IPS-15b (cell line): ENCODE measurements around the gene INS.
"Not testable (repeated sequence)": the region's sequence is repeated elsewhere in the genome, so short reads cannot be mapped to it uniquely, and the experiment has no call there.

Experiments
- H3K27me3 ChIP-seq: one replicate; pipeline ENCODE4 v1.6.1; 2013; ENCODE audit warnings: low read length; ENCODE audit not compliant: control insufficient read depth, insufficient read depth
- H3K36me3 ChIP-seq: one replicate; pipeline ENCODE4 v1.6.1; 2013; ENCODE audit warnings: low read length; ENCODE audit not compliant: control insufficient read depth, insufficient read depth
- H3K4me1 ChIP-seq: one replicate; pipeline ENCODE4 v1.6.1; 2013; ENCODE audit warnings: mild to moderate bottlenecking, low read length; ENCODE audit not compliant: control insufficient read depth, insufficient read depth
- H3K4me3 ChIP-seq: one replicate; pipeline ENCODE4 v1.5.1; 2013; ENCODE audit warnings: low read depth, low read length
- H3K9ac ChIP-seq: one replicate; pipeline ENCODE4 v1.6.1; 2013; ENCODE audit warnings: low read depth, mild to moderate bottlenecking, low read length
- H3K9me3 ChIP-seq: one replicate; pipeline ENCODE4 v1.6.1; 2013; ENCODE audit warnings: mild to moderate bottlenecking, low read length; ENCODE audit not compliant: control insufficient read depth, insufficient read depth

INS gene

DNA sequence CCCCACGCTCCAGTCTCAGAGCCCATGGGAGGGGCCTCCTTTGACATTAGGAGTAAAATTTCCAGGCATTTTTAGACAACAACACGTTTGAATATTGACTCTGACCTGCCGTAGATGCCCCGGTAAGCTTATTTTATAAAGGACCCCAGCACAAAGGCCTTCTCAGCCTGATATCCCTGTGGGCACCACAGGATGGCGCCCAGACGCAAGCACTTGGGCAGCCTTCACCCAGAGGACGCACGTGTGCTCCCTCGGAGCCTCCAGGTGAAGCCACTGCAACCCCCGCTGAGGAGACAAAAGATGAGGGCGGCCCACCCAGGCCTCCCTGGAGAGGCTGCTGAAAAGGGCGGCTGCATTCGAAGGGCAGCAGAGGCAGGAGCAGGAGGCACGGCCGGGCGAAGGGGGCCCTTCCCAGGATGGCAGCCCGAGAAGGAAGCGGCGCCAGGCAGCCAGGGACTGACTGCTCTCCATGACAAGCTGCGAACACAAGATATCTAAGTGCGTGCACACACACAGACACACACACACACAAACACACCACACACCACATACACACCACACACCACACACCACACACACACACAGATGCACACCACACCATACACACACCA is 25.8 kb upstream of the INS start:
- no peaks in the 10 kb centered on the region for H3K27me3 ChIP-seq
- H3K4me3 ChIP-seq, result no peak overlapping the region
- no peaks in the 10 kb centered on the region for H3K9me3 ChIP-seq
- H3K36me3 ChIP-seq, result no peaks in the 10 kb centered on the region
- H3K9ac ChIP-seq, result no peak overlapping the region
- no peaks in the 10 kb centered on the region for H3K4me1 ChIP-seq

DNA sequence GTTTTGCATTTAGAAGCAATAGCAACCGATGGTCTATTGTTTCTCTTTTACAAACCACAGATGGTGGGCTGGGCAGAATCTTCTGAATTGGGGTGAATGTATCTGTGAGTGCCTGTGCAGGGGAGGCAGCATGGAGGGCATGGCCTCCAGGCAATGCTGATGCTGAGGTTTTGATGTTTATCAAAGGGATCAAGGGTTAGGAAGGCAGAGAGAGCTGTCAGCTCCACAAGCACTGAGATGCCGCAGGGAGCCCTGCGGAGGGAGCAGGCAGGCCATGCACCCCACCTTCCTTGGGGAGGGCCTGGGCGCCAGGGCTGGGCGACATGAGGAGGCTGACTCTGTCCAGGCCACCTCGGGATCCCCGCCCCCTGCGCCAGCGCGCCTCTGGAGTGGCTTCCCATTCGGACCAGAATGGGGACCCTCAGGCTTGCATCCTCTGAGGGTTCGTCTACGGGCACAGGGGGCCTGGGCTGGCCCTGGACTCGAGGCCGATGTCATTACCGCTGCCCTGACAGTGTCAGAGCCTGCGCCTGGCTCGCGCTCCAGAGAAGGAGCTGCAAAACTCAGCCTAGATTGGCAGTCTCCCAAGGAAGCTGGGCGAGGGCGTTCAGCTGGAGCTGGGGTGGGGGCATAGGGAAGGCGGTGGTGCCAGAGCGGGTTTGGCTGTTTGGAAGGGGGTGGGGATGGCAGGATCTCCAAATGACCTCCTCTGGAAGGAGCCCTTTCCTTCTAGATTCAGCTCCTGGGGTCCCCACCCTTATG is 24.5 kb upstream of the INS start:
- Histone ChIP-seq H3K4me1 (no peaks in the 10 kb centered on the region), H3K9ac (no peak overlapping the region), H3K27me3 (no peaks in the 10 kb centered on the region), H3K36me3 (no peaks in the 10 kb centered on the region), H3K4me3 (no peak overlapping the region), H3K9me3 (no peaks in the 10 kb centered on the region)

DNA sequence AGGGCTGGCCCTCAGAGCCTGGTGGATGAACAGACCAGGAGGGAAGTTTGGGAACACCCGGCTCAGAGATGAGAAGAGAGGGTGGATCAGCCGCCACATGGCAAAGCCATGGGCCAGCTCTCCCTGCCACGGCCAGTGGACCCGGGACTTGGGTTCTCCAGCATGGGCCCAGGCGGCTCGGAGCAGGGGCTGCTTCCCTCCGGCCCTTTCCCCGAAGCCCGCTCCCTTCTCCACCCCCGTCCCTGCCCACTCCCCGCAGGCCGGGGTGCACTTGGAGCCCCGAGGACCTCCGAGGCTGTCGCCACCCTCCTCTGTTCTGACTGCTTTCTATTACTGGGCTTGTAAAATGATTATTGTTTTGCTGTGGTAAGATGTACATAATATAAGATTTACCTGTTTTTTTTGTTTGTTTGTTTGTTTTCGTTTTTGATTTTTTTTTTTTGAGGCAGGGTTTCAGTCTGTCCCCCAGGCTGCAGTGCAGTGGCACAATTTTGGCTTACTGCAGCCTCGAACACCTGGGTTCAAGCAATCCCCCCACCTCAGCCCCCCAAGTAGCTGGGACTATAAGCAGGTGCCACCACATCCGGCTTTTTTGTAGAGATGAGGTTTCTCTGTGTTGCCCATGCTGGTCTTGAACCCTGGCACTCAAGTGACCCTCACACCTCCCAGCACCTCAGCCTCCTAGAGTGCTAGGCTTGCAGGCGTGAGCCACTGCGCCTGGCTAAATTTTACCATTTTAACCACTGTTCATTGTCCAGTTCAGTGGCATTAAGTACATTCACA is 21.9 kb upstream of the INS start:
- no peaks in the 10 kb centered on the region for H3K27me3 ChIP-seq
- H3K36me3 ChIP-seq, result no peaks in the 10 kb centered on the region
- no peaks in the 10 kb centered on the region for H3K4me1 ChIP-seq

DNA sequence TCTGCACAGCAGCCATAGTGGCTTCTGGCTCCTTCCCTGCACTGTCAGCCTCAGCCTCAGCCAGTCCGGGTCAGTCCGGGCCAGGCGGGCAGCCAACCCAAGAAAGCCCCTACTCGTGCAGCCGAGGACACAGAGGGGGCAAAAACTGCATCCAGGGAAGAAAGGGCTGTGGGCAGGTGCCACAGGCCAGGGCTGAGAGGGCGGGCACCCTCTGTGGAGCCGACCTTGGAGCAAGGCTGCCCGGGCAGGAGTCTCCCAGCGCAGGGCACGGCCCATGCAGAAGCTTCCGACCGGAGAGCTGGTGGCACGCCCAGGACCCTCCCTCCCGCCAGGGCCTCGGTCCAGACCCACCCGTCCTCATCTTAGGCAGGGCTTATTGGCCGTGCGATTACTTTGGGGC is 21.1 kb upstream of the INS start:
- Histone ChIP-seq H3K4me3 (no peak overlapping the region), H3K9ac (no peak overlapping the region), H3K9me3 (no peaks in the 10 kb centered on the region), H3K27me3 (no peaks in the 10 kb centered on the region), H3K4me1 (no peaks in the 10 kb centered on the region), H3K36me3 (no peaks in the 10 kb centered on the region)

More for the DNA sequence above, 21.9 kb upstream of the INS start:
- H3K4me3 ChIP-seq, result no peak overlapping the region
- H3K9ac ChIP-seq, result no peak overlapping the region
- H3K9me3 ChIP-seq, result no peaks in the 10 kb centered on the region

DNA sequence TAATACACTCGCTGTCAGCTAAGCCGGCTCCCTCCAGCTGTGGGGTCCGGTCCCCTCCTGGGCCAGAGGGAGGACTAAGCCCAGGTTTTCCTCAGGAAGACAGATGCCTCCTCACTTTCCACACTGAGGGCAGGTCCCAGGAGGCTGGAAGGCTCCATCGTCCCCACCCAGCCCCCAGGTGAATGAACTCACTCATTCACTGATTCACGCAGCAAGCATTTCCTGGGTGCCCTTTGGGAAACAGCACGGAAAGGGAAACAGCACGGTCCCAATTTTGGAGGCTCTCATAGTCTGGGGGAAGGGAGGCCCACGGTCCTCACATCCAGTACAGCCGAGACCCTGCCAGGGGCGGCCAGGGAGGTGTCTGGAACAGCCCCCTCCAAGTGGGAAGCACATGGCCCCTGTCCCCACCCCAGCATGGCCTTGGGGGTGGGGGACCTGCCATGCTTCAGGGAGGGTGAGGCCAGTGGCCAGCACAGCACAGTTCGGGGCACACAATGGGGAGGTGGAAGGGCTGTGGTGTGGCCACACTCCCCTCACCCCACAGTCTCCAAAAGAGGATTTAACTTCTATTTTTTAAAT is 19.9 kb upstream of the INS start:
- H3K9ac ChIP-seq, result no peak overlapping the region
- no peaks in the 10 kb centered on the region for H3K27me3 ChIP-seq
- H3K9me3 ChIP-seq, result no peaks in the 10 kb centered on the region
- no peaks in the 10 kb centered on the region for H3K36me3 ChIP-seq
- no peak overlapping the region for H3K4me3 ChIP-seq
- H3K4me1 ChIP-seq, result no peaks in the 10 kb centered on the region

DNA sequence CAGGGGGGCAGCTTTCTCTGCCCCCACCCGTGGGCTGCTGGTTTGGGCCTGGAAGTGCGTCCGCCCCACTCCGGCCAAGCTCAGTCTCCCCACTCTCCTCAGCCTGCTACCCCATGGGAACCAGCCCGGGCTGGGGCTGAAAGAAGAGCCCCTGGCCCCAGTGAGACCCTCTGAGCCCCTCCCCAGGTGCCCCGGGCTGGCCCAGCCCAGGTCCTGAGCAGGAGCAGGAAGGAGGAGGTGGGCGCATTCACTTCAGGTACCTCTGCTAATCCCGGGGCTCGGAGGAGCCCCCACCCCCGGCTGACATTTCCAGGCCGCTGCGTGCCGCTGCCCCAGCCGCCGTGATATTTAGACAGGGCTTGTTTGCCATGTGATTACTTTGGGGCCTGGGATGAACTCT is 19.3 kb upstream of the INS start:
- no peak overlapping the region for H3K4me3 ChIP-seq
- no peak overlapping the region for H3K9ac ChIP-seq
- no peaks in the 10 kb centered on the region for H3K4me1 ChIP-seq
- no peaks in the 10 kb centered on the region for H3K27me3 ChIP-seq
- H3K9me3 ChIP-seq, result no peaks in the 10 kb centered on the region
- no peaks in the 10 kb centered on the region for H3K36me3 ChIP-seq

DNA sequence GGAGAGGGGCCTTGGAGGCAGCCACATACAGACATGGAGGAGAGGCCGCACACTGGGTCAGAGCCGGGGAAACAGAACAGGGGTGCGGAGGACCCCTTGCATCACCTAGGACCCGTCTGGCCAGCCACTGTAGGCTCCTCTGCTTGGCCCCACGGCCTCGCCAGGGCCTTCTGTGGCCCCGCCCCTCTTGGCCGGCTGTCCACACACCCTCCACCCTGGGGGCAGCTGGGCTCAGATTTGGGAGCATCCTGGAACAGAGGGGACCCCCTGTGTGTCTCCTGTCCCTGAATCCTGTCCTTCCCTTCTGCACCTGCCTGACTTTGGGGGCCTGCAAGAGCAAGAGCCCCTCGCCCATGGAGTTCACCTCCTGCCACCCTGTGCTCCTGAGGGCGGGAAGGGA is 18.5 kb upstream of the INS start:
- Histone ChIP-seq H3K9me3 (no peaks in the 10 kb centered on the region), H3K27me3 (no peaks in the 10 kb centered on the region), H3K36me3 (no peaks in the 10 kb centered on the region), H3K4me3 (no peak overlapping the region), H3K9ac (no peak overlapping the region), H3K4me1 (no peaks in the 10 kb centered on the region)

DNA sequence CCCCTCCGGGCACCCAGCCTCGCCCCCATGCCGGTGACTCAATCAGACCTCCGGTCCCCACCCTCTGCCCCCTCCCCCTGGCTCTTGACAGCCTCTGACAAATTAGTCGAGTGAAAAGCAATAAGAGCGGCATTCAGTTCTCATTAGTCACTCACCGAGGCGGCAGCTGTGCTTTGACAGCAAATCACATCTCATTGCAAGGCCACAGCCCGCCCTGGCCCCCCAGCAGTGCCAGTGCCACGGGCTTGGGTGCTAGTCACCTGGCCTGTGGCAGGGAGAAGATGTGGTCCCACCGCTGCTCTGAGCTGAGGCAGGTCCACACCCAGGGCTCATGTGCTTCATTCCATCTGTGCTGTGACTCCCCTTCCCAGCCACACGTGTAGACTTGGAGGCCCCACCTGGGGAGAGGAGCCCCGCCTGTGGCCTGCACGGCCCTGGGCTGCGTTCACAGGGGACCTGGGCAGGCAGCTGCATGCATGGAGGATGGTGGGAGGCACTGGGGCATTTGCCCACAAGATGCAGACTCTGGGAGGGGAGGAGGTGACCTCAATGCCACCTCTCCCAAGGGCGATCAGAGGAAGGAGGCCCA is 18.0 kb upstream of the INS start:
- H3K9ac ChIP-seq, result no peak overlapping the region

DNA sequence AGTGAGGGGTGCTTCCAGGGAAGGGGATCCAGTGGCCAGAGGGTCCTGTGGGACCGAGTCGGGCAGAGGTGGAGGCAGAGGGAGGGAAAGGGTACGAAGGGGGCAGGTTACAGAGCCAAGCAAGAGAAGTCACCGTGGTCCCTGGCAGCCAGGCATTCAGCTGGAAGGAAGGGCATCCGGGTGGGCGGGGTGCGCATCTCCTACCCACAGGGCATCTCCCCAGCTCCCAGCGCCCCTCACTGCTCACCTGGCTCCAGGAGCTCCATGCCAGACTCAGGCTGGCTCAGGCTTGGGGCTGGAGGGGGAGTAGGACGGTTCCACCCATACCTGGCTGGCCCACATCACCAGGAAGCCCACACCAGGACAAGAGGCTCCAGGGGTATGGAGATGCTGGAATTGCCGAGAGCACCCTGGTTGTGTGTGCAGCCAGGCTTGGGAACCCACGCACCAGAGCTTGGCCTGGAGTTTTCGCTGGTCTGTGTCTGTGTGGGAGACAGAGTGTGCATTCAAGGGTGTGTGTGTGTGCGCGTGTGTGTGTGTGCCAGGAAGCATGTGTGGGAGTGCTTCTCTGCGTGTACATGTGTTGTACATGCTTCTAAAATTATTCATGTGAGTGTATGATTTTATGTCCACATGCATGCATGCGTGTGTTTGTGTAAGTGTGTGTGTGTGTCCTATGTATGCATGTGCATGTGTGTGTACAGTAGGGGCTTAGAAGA is 17.2 kb upstream of the INS start:
- not testable (repeated sequence) for H3K4me3 ChIP-seq, H3K4me1 ChIP-seq, H3K36me3 ChIP-seq, H3K9me3 ChIP-seq, H3K27me3 ChIP-seq, H3K9ac ChIP-seq

More for the DNA sequence above, 18.0 kb upstream of the INS start:
- Histone ChIP-seq H3K9me3 (no peaks in the 10 kb centered on the region), H3K4me1 (no peaks in the 10 kb centered on the region), H3K36me3 (no peaks in the 10 kb centered on the region), H3K27me3 (no peaks in the 10 kb centered on the region), H3K4me3 (no peak overlapping the region)

DNA sequence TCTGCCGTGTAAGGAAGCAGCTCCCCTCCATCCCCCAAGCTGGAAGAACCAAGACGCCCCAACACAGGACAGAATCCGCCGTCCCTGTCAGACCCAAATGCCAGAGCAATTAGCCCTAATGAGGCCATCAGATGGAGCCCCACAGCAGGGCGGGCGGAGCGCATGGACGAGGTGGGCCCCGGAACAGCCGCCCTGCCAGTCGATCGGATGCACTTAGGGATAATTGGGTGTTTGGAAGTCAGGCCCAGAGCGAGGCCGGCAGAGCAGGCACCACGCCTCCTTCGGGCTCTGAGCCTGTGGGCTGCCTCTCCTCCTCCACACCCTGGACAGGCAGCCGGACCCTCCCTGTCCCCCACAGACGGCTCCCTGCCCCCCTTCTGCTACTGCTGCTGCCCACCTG is 16.1 kb upstream of the INS start:
- Histone ChIP-seq H3K4me3 (no peak overlapping the region), H3K9me3 (no peaks in the 10 kb centered on the region), H3K36me3 (no peaks in the 10 kb centered on the region), H3K9ac (no peak overlapping the region), H3K27me3 (no peaks in the 10 kb centered on the region), H3K4me1 (no peaks in the 10 kb centered on the region)

DNA sequence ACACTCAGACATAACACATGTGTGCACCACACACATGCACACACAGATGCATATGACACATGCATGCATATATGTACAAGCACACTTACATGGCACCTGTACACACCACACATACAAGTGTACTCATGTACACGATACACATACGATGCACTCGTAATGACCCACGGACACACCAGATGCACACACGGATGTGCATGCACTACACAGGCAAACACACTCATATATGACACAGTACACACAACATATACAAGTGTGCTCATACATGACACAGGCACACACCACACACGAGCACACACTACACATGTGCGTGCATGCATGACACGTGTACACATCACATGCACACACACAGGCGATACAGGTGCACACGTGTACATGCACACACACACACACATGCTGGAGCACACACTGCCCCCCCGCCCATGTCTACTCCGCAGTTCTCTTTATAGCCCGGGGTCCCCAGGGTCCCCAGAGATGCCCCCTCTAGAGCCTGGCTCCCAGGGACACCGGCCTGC is 15.4 kb upstream of the INS start:
- Histone ChIP-seq H3K4me3 (no peak overlapping the region), H3K4me1 (no peaks in the 10 kb centered on the region), H3K9ac (no peak overlapping the region), H3K36me3 (no peaks in the 10 kb centered on the region), H3K9me3 (no peaks in the 10 kb centered on the region), H3K27me3 (no peaks in the 10 kb centered on the region)
